AG08396 (cell line): ENCODE data around the gene TMEM8B.

Experiments used
- DNase-seq: peaks from one replicate; pipeline ENCODE4 v3.0.0; 2012; ENCODE audit warnings: low spot score, mixed read lengths

TMEM8B gene

DNA sequence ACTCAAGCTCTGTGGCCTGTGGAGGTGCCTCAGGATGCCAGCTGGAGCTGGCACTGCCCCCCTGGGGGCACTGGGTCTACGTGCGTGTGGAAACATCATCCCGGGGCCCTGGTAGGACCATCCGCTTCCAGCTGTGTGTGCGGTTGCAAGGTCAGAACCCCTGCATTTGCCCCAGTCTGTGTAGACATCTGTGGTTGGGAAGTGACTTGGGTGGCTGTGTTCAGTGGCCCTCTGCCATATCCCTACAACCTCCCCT lies 12.5 kb downstream of the TMEM8B start:
- no peak for DNase-seq

DNA sequence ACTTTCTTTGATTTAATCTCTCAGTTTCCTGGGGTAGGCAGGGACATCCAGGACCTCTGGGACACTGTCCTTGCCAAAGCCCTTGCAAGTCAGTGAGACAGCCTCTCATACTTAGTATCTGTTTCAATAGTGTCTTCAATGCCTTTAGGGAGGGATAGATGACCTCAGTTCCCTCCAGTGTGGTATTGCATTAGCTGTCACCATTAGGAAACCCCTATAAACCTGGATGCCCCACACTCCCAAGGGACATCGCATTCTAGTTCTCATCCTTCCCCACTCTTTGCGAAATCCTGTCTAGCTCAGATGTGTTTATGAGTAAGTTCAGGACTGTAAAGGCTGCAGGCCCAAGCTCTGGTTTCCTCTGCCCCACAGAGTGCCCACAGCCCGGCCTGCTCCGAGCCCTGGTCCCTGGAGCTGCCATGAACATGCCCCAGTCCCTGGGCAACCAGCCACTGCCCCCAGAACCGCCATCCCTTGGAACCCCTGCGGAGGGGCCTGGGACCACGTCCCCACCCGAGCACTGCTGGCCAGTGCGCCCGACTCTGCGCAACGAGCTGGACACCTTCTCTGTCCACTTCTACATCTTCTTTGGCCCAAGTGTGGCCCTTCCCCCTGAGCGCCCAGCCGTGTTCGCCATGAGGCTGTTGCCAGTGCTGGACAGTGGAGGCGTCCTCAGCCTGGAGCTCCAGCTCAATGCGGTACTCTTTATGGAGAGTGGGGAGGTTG lies 13.2 kb downstream of the TMEM8B start:
- DNase-seq = no peak

DNA sequence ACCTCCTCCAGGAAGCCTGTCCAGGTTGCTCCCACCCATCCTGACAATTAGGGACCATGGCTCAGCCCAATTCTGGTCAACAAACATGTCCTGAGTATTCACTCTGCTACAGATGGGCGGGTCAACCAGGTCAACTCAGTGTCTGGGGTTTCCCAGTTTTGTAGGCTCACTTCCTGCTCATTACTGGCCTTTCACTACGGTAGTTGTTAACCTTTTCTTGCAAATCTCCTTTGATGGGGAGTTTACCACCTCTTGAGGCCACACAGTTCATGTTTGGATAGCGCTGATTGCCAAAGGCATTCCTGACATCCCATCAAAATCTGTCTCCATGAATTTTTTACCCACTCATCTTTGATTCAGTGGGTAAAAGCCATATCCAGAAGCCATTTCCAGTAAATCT lies 13.8 kb downstream of the TMEM8B start:
- DNase-seq = no peak

DNA sequence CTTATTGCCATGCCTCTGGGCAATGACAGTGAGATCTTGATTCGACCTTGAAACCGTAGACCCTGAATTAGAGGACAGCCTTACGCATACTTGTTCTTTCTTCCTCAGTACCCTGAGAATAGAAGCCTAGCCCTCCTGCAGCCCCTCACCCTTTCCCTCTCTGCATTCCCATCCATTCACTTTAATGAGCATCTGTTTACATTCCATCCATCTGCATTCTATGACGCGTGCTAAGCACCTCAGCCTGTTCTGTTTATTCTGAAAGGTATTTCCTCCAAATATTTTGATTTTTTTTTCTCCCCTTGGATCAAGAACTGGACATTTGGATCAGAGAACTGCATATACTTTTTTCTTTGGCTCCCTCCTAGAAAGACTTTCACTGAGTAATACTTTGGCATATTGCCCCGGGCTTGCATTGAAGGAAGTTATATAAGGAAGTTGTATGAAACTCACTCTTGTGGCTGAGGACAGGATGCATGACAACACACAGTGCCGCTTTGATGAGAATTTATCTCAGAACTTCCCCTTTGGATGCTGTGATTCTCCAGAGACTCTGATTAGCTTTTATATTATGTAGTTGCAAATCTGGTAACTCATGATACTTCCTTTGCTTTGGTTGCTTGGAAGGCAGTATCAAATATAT lies 15.7 kb downstream of the TMEM8B start:
- DNase-seq = peak; percentile 82

DNA sequence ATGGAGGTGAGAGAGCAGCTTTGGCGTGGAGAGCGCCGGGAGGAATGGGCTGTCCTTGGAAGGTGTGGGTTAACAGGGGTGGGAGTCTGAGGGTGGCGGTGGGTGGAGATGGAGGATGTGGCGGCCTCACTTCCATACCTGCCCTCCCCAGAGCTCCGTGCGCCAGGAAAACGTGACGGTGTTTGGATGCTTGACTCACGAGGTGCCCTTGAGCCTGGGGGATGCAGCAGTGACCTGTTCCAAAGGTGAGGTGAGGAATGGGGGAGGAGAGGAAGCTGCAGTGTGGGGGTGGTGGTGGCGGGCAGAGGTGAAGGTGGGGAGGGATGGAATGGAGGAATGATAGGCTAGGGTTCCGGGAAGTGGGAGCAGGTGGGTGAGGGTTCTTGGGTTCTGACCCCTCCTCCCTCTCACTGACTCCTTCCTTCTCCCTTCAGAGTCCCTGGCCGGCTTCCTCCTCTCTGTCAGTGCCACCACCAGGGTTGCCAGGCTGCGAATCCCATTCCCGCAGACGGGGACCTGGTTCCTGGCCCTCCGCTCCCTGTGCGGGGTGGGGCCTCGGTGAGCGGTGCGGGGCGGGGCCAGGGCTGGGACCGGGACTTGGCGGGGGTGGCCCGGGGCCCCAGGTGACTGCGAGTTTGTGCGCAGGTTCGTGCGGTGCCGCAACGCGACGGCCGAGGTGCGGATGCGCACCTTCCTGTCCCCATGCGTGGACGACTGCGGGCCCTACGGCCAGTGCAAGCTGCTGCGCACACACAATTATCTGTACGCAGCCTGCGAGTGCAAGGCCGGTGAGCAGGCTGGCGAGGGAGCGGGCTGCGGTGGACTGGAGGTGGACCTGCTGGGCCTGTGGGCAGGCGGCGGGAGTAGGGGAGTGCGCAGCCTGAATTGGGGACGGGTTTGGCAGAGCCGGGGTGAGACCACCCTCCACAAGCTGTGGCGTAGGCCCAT lies 17.1 kb downstream of the TMEM8B start:
- no peak for DNase-seq

DNA sequence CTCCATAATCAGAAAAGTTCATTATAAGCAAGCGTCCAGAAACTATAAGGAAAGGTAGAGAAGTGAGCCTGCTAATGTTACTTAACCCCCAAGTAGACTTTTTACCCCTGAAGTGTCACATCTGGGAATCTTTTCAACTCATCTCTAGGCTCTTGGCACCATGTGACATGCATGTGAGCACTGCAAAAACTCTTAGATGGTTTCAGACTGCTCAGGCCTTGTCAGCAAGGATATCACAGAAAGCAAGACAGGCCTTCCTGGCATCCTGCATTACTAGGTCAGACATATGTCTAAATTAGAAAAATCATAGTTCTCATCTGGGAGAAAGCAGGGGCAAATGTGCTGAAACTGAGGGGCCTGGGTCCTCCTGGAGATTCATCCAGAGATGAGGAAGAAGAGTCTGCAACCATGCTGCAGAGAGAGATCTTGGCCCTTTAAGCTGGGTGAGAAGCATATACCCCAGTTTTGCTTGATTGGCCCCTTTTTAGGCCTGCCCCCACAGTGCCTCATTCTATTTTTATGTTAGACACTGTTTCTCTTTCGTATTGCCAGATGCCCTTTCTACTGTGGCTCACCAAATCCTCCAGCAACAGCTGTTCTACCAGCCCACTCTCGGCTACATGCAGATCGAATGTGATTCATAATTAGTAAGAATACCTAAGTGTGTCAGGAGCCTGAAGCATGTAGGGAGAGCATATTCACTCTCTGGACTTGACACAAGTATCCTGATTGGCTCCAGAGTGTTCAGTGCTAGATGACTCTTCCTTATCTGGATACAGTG lies 19.0 kb downstream of the TMEM8B start:
- peak; percentile 93 for DNase-seq

DNA sequence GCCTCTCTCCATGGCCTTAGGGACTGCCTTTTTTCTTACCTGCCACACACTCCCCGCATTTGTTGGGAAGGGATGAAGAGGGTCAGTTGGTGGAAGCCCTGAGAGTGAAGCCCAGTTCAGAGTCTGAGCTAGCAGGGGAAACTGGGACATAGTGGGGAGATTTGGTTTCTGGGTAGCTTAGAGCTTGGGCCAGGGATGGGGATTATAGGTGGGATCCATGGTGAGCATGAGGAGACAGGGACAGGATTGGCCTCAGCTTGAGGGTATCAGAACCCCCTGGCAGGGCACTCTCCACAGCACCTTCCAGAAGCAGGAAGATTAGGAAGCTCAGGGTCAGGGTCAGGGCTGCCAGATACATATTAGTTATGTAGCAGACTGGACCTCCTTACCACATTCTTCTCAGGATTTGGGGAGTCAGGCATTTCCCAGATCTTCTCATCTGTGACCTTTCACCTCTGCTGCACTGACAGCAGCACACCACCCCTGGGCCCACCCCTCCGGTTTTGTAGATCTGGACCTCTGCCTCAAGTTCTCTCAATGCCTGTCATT lies 23.3 kb downstream of the TMEM8B start:
- no peak for DNase-seq

DNA sequence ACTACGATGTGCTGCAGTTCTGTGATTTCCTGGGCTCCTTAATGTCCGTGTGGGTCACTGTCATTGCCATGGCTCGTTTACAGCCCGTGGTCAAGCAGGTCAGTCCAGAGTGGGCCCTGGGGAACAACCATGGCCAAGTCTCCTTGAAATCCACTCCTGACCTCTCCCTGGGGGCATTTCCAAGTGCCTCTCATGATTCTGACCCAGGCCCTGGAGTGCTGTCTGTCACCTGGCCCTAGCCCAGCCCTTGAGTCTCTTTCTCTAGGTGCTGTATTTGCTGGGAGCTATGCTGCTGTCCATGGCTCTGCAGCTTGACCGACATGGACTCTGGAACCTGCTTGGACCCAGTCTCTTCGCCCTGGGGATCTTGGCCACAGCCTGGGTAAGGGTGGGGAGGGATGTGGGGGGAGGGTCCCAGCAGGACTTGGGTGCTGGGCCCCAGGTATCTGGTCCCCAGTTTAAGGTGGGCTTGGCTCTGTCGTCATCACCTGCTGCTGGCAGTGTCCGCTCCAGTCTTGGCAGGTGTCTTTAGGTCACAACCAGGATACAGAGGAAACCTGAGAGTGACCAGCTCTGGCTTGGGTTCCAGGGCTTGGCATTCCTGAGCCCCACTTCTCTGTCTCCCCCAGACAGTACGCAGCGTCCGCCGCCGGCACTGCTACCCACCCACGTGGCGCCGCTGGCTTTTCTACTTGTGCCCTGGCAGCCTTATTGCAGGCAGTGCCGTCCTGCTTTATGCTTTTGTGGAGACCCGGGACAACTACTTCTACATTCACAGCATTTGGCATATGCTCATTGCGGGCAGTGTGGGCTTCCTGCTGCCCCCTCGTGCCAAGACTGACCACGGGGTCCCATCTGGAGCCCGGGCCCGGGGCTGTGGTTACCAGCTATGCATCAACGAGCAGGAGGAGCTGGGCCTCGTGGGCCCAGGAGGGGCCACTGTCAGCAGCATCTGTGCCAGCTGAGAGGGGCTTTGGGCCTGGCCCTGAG lies 24.1 kb downstream of the TMEM8B start:
- no peak for DNase-seq

DNA sequence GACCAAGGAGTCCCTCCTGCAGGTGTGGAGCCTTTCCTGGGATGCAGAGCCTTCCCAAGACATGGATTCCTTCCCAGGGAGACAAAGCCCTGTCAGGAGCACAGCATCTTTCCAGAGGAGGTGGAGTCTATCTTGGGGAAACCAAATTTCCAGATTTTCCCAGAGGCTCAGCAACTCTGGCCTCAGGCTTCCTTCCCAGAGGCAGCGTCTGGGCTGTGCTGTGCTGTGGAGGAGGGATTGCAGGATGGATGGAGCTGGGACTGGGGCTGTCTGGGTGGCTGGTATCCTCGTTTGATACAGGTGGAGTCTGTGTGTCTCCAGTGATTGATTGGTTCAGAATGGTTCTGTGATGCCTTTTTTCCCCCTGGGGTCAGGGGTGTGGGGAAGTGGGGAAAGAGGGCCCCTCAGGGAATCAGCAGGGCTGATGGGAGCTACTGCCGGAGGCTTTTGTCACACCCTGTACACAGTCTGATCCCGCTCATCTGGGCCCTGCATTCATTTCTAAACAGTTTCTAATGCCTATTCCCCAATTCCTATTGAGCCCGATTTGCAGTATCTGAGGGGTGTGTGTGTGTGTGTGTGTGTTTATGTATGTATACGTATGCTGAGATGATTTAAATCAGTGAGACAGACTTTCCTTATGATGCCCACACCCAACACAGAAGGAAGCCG lies 25.2 kb downstream of the TMEM8B start:
- DNase-seq = no peak

DNA sequence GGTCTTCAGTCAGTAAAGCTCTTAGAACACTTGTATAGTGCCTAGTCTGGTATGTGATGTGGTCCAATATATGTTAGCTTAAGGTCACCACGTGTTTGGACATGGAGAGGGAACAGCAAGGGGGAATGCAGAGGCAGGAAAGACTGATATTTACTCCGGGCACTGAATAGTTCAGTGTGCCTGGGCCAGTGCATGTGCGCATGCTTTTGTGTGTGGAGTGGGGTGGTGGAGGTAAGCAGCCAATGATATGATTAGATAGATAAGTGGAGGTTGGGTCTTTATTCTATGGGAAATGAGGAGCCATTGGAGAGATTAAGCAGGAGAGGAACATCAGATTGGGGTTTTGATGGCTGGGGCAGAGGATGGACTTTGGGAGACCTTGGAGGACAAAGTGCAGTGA lies 27.2 kb downstream of the TMEM8B start:
- no peak for DNase-seq

DNA sequence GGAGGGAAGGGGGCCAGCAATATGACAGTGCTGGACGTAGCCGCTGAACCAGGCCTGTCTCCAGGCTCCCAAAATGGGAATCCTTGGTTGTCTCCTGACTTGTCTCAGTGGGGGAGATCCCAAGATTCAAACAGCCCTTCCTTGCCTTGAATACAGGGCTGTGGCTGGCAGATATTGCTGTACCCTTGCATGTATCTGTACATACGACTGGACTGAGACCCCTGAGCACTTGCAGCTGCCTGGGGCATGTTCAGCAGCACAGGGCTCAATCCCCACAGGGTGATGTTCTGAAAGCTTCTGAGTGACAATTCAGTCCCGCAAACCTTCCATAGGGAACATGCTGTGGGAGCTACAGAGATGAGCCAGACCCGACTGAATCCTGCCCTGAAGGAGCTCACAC lies 27.9 kb downstream of the TMEM8B start:
- DNase-seq = no peak

DNA sequence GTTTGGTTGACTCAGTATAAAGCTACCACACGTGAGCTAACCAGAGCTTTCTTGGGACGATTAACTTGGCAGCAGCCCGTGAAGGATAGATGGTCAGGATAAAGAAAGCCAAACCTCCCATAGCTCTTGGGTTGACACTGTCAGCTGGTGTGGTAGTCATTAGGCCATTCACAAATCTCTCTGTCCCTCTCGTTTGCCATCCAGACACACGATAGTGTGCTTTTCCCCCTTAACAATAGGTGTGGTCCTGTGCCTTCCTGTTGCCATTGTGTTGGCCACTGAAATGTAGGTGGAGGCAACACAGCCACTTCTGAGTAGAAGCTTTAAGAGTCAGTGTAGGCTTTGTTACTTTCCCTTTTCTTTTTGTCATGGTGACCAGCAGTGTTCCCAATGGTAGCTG lies 29.4 kb downstream of the TMEM8B start:
- no peak for DNase-seq

DNA sequence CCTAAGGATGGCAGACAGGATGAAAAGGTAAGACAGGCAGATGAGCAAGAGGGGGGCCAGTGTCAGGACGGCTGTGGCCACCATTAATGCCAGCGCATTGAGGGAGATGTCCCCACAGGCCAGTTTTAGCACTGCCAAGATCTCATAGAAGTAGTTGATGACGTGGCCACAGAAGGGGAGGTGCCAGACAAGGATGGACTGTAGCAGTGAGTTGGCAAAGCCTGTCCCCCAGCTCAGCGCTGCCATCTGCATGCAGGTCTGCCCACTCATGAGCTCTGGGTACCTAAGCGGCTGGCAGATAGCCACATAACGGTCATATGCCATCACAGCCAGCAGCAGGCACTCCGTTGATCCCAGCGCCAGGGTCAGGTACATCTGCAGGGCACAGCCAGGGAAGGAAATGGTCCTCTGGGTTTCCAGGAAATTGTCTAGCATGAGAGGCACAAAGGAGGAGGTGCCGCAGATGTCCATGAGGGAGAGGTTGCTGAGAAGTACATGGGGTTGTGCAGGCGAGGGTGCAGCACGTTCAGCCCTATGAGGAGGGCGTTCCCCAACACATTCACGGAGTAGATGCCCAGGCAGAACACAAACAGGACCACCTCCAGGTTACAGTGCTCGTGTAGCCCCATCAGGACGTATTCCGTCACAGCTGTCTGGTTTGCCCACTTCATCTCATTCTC lies 30.4 kb downstream of the TMEM8B start:
- peak; percentile 37 for DNase-seq

DNA sequence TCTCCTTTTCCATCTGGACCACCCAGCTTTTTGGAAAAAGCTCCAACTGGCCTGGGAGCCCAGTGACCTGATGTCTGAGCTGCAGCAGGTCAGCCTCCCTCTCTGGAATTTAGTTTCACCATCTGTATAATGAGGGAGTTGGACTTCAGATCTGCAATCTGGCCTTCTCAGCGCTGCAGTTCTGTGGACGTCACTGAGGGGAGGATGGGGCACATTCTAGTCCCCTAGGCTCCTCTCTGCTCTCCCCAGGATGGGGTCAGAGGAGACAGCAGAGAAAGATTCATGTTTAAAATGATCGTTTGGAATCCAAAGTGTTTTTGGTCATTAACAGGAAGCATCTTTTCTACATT lies 30.9 kb downstream of the TMEM8B start:
- DNase-seq = no peak

DNA sequence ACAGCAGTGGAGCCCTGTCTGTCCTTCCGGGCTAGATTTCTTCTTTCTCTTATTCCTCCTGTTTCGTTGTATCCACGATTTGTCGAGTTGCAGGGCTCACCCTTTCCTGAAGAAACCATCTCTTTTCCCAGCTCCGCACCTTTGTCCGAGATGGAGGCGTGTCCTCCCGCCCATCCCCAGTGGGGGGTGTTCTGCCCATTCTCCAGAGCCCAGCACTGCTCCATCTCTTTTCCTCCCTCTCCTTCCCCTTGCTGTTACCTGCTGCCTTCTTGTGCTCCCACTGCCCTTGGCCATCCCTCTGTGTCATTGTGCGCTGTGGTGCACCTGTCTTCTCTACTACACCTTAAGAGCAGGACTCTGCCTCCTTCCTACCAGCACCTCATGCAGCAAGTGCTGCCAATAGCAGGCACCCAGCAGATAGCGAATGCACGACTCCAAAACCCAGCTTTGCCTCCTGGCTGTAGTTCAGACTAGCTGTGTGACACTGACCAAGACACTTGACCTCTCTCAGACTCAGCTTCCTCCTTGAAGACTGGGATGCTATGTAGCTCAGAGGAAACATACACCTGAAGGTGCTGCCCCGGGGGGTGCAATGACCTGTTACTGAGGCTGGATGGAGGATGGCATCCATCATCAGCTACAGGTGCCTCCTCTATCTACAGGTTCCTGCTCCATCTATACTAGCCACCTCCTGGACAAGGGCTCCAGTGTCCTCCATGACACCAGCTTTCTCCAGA lies 32.3 kb downstream of the TMEM8B start:
- DNase-seq = peak; percentile 2

DNA sequence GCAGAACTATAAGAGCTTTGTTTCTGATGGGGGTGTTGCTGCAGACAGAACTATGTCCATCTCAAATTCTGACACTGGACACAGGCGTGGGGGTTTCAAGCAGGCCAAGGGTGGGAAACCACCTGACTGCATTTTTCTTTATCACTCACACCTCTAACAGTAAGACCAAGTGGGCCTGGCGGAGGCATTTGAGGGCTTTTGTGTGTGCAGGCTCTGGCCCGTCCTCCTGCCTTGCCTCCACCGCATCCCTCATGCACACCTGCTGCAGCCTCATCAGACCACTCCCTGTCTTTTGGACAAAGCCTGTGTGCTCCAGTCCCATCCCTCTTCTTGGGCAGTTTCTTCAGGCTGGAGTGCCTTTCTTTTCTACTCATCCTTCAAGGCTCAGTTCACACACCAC lies 33.3 kb downstream of the TMEM8B start:
- no peak for DNase-seq

DNA sequence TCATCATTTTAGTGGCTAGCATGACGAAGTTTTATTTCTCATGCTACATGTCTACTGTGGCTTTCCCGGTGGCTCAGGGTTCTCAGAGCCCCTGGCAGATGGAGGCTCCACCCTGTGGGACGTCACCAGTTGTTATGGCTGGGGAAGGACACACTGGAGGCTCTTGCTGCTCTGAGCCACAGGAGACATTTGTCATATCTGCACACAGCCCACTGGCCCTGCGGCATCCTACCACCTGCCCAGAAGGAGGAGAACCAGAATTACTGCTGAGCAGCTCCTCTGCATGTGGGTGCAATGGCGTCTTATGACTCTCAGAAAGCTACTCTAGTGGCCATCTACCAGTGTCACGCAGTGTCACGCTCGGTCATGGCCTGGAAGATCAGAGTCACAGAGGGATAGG lies 34.6 kb downstream of the TMEM8B start:
- DNase-seq = peak; percentile 4

DNA sequence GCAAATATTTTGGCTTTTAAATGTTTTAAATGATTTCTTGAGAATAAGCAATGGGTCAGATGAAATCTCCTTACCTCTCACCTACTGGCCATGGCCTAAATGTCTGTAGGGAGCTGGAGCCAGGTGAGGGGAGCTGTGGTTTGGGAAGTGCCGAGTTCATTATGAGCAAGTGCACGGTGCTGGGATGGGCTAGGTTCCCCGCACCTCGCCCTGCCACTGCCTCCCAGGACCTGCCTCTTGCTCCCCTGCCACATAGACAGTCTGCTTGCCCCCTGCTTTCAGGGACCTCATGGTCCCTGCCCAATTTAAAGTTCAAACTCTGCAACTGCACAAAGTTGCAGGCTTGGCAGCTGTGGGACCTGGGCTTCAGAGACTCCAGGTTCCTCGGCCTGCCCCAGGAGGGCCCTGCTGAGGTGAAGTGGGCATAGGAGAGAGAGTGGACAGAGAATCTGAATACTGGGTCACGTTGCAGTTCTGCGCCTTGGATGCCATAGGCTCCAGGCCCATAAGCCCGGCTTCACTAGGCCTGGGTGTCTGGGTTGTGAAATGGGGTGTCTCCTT lies 35.7 kb downstream of the TMEM8B start:
- peak; percentile 2 for DNase-seq

DNA sequence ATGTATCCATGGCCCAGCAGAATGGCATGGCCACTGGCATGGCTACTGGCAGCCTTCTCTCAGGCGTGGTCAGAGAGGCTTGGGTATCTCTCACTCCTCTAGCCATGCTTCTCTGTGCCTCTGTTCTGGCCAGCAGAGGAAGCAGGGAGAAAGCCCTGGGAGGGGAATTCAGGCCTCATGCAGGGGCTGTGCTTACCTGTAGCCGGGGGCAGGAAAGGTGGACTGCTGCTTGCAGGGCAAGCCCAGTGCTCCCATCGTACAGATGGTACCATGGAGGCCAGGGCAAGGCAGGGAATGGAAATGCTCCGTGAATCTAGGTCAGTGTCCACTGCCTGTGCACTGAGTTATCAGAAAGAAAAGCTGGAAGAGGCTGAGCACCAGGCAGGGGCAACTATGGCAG lies 38.5 kb downstream of the TMEM8B start:
- DNase-seq = no peak
